ENCODE results near the gene ZFYVE27. TPM values are rescaled to one million over a fixed set of nuclear protein-coding genes. Genes with fewer than 3 reads are reported as not detected.

Gene ZFYVE27
- total RNA-seq, 1 donor = 22.0 TPM

DNA sequence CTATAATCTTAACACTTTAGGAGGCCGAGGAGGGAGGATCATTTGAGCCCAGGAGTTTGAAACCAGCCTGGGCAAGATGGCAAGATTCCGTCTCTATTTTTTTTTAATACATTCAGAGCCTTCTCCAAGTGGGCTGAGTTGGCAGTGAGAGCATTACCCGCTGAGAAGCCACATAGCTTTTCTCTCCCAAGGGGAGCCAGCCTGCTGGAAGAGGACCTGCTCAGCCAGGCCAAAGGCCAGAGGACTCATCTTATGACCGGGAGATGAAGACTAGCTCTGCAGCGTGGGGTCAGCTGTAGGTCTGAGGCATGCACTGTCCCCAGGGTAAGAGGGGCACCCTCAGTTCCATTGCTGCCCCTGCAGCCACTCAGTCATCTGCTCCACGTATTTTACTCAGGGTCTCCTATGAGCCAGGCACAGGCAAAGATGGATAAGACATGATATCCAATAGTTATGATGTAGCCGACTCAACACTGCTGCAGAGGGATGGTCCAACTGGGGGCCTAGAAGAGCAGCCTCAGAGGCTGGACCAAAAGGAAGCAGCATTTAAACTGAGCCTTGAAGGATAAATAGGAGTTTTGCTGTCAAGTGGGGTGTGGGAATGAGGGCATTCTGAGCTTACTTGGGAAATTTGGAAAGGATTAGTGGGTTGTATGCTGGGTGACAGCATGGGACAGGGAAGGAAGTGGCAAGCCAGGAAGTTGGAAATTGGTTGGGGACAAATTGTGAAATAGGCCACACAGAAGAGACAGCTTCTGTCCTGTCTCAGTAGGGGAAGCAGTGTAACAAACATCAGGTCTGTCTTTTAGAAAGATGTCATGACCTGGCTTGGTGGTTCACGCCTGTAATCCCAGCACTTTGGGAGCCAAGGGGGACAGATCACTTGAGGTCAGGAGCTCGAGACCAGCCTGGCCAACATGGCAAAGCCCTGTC, 25.0 kb upstream of the ZFYVE27 start:
- DNase-seq (ENCODE audit: low read depth) = no peak

DNA sequence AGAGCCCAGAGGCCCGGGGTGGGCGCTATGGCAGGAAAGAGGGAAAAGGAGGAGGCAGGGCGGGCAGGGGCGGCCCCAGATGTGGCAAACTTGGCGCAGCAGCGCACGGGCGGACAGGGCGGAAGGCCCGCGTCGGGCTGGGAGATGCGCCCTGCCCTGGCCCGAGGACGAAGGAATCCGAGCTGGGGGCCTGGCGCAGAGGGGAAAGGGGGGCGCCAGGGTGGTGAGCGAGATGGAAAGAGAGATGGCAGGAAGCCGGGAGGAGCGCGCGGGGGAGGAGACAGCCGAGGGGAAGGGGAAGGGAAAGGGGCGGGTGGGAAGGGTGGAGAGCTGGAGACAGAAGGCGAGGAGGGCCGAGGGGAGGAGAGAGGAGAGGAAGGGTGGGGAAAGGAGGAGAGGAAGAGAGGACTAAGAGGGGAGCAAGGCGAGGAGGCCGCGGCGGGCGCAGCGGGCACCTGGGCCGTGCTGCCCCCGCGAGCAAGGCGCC, 23.5 kb upstream of the ZFYVE27 start, which contains the start of gene MARVELD1:
Gene MARVELD1, plus strand, starts transcription at position 392 of the 487 bp plus-strand sequence. CDS start 147 bp downstream, outside the sequence.
- H3K4me3 ChIP-seq (ENCODE audit: low read depth, low read length) = peak within 1 kb of the TSS; percentile 81
- TF ChIP-seq, protein P1, sequence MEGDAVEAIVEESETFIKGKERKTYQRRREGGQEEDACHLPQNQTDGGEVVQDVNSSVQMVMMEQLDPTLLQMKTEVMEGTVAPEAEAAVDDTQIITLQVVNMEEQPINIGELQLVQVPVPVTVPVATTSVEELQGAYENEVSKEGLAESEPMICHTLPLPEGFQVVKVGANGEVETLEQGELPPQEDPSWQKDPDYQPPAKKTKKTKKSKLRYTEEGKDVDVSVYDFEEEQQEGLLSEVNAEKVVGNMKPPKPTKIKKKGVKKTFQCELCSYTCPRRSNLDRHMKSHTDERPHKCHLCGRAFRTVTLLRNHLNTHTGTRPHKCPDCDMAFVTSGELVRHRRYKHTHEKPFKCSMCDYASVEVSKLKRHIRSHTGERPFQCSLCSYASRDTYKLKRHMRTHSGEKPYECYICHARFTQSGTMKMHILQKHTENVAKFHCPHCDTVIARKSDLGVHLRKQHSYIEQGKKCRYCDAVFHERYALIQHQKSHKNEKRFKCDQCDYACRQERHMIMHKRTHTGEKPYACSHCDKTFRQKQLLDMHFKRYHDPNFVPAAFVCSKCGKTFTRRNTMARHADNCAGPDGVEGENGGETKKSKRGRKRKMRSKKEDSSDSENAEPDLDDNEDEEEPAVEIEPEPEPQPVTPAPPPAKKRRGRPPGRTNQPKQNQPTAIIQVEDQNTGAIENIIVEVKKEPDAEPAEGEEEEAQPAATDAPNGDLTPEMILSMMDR (IDR thresholded peaks at IDR 0.05; ENCODE audit: insufficient read depth, low read depth, low read length) = no peak
- peak; percentile 88 for DNase-seq (ENCODE audit: low read depth)

More for the DNA sequence above, 25.0 kb upstream of the ZFYVE27 start:
- TF ChIP-seq, protein P1 (IDR thresholded peaks at IDR 0.05; ENCODE audit: insufficient read depth, low read depth, low read length) = no peak
- no peak overlapping the region for H3K4me3 ChIP-seq (ENCODE audit: low read depth, low read length)

DNA sequence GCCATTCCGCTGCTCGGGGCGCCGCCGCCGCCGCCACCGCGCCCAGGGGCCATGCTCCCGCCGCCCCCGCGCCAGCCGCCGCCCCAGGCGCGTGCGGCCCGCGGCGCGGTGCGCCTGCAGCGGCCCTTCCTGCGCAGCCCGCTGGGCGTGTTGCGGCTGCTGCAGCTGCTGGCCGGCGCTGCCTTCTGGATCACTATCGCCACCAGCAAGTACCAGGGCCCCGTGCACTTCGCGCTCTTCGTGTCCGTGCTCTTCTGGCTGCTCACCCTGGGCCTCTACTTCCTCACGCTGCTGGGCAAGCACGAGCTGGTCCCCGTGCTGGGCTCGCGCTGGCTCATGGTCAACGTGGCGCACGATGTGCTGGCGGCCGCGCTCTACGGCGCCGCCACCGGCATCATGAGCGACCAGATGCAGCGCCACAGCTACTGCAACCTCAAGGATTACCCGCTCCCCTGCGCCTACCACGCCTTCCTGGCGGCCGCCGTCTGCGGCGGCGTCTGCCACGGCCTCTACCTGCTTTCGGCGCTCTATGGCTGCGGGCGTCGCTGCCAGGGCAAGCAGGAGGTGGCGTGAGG, 23.0 kb upstream of the ZFYVE27 start:
- TF ChIP-seq, protein P1 (IDR thresholded peaks at IDR 0.05; ENCODE audit: insufficient read depth, low read depth, low read length) = peak; percentile 14
- H3K4me3 ChIP-seq (ENCODE audit: low read depth, low read length) = peak overlapping the region; percentile 81
- peak; percentile 82 for DNase-seq (ENCODE audit: low read depth)

DNA sequence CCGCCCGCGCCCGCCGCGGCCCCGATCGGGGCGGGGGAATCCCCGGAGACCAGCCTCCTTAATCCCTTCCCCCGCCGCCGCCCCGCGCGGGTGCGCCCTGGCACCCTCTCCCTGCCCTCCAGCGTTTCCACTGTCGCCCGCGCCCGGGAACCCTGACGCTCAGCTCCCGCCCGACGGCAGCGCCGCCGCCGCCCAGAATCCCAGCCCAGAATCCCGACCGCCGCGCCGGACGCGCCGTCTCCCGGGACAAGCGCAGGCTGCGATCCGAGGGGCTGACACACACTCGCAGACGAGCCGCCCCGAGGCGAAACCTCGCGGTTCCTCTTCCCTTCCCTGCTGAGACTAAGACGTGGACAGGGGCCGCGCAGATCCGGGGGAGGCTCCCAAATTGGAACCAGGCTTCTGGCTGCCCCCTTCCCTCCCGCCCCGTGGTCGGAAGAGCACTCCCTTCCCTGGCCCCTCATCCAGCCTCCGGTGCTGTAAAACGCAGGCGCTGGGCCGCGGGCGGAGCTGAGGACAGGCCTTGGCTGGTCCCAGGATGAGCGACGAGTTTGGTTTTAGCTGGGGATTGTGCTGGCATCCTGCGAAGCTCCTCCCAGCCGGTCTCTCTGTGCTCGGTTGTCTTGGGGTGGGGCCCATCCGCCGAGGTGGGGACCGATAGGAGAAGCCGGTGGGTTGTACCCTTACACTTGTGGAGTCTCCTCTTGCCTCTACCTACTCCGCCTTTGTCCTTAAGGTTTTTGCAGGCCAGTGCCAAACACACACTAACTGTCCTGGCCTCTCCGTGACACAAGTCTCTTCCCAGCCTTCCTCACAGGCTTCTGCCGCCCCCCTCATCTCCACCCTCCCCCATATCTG, 22.3 kb upstream of the ZFYVE27 start:
- peak; percentile 82 for DNase-seq (ENCODE audit: low read depth)
- TF ChIP-seq, protein P1 (IDR thresholded peaks at IDR 0.05; ENCODE audit: insufficient read depth, low read depth, low read length) = no peak
- H3K4me3 ChIP-seq (ENCODE audit: low read depth, low read length) = peak overlapping the region; percentile 81

DNA sequence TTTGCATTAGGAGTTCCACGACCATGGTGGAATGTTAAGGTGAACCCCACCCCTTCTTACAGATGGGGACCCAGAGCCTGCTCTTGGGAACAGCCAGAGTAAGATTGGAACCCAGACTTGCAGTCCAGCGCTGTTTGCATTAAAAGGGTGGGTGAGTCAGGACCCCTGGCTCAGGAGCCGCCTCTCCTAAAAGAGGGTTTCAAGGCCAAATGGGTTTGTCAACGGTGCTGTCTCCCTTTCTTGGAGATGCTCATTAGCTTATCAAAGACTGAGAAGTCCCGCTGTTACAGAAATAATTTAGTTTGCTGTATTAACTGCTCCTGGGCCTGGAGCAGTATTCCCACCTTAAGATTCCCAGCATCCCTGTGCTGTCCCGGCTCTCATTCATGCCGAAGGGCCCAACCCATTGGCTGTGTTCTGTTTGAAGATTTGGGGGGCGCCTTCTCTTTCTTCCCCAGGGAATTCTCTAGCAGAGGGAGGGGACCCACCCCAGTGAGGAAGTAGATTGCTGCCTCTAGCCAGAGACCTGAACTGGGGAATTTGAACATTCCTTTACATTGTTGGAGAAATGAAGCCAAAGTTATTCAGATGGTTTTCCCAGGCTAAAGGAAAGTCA, 21.6 kb upstream of the ZFYVE27 start:
- no peak for DNase-seq (ENCODE audit: low read depth)
- TF ChIP-seq, protein P1 (IDR thresholded peaks at IDR 0.05; ENCODE audit: insufficient read depth, low read depth, low read length) = no peak
- peak overlapping the region; percentile 81 for H3K4me3 ChIP-seq (ENCODE audit: low read depth, low read length)

DNA sequence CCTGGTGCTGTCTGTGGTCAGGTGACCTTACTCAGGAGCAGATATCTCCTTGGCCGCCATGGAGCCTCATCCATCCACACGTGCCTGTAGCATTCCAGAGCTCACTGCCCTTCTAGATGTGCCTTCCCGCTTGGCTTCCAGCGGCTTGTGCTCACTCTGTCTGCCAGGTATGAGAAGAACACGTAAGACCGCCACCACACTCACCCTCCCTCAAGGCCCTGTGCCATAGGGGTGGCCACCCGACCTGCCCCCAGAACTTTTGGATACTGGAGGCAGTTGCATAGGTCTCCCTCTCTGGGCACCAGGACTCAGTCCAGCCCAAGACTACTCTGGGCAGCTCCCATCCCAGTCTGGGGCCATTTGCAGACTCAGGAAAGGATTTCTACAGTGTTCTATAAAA, 19.3 kb upstream of the ZFYVE27 start:
- no peak overlapping the region for H3K4me3 ChIP-seq (ENCODE audit: low read depth, low read length)
- TF ChIP-seq, protein P1 (IDR thresholded peaks at IDR 0.05; ENCODE audit: insufficient read depth, low read depth, low read length) = no peak
- DNase-seq (ENCODE audit: low read depth) = no peak
